ENCODE results near the gene MYBL2. TPM values are rescaled to one million over a fixed set of nuclear protein-coding genes. Genes with fewer than 3 reads are reported as not detected.

The MYBL2 gene
- total RNA-seq: 100 to 1,000 TPM; 139 to 182 TPM
- 93.4 TPM for polyA plus RNA-seq (2013, experiment 1 of 2)
- polyA plus RNA-seq (2013, experiment 2 of 2): 93.2 TPM
- long read RNA-seq, experiment 1, transcript MYBL2-201 (14 exons, 2,639 nt): major isoform, 39 of 99 reads
- long read RNA-seq, experiment 1, partial matches to known transcripts: 46 of 99 reads
- long read RNA-seq, experiment 1, other reads (novel, unspliced or antisense): 12 of 99 reads
- long read RNA-seq, experiment 2, transcript MYBL2-201 (14 exons, 2,639 nt): major isoform, 431 of 521 reads
- long read RNA-seq, experiment 2, transcript MYBL2-202 (13 exons, 2,704 nt): minor isoform, 5 of 521 reads
- long read RNA-seq, experiment 2, partial matches to known transcripts: 40 of 521 reads
- long read RNA-seq, experiment 2, other reads (novel, unspliced or antisense): 45 of 521 reads
- long read RNA-seq, experiment 3, transcript MYBL2-201 (14 exons, 2,639 nt): major isoform, 7 of 42 reads
- long read RNA-seq, experiment 3, partial matches to known transcripts: 30 of 42 reads
- long read RNA-seq, experiment 3, other reads (novel, unspliced or antisense): 5 of 42 reads
- long read RNA-seq, experiment 4, partial matches to known transcripts: 3 of 3 reads
- long read RNA-seq, experiment 4, other reads (novel, unspliced or antisense): 0 of 3 reads

GRCh38 chr20:43666376-43667328 lies at the start of gene MYBL2:
TSS of gene MYBL2 (plus strand) at chr20:43667114. CDS start at chr20:43667284, 170 bp downstream.
- Histone ChIP-seq H3K36me3 (ENCODE audit: control insufficient read depth, insufficient read depth, low read length) (peaks cover 12% of the 10 kb centered on the region), H3K27me3 (ENCODE audit: control insufficient read depth, insufficient read depth, low read length, poor library complexity, severe bottlenecking) (peaks cover 36% of the 10 kb centered on the region), H3K9me3 (ENCODE audit: control insufficient read depth, low read length) (no peaks in the 10 kb centered on the region), H3K4me3 (ENCODE audit: low read length) (peak within 1 kb of the TSS; percentile 91), H3K9ac (ENCODE audit: extremely low read depth, low read length, poor library complexity, severe bottlenecking) (peak within 1 kb of the TSS; percentile 82), H3K27ac (ENCODE audit: low read depth, low read length) (no peak within 1 kb of the TSS), H3K4me1 (ENCODE audit: control insufficient read depth, insufficient read depth, low read length) (no peaks in the 10 kb centered on the region)
- H3K27ac Mint-ChIP-seq: peak within 1 kb of the TSS; percentile 91
- peak; percentile 94 for DNase-seq
- 13 to 35% methylated on average over 16 to 74 of the region's 90 CpGs for WGBS, 2 experiments (ENCODE audit: insufficient coverage in 1 of 2, insufficient read length in 1 of 2)
- H3K27me3 Mint-ChIP-seq (ENCODE audit: insufficient read depth): peaks cover 45% of the 10 kb centered on the region
- TF ChIP-seq, protein P1, sequence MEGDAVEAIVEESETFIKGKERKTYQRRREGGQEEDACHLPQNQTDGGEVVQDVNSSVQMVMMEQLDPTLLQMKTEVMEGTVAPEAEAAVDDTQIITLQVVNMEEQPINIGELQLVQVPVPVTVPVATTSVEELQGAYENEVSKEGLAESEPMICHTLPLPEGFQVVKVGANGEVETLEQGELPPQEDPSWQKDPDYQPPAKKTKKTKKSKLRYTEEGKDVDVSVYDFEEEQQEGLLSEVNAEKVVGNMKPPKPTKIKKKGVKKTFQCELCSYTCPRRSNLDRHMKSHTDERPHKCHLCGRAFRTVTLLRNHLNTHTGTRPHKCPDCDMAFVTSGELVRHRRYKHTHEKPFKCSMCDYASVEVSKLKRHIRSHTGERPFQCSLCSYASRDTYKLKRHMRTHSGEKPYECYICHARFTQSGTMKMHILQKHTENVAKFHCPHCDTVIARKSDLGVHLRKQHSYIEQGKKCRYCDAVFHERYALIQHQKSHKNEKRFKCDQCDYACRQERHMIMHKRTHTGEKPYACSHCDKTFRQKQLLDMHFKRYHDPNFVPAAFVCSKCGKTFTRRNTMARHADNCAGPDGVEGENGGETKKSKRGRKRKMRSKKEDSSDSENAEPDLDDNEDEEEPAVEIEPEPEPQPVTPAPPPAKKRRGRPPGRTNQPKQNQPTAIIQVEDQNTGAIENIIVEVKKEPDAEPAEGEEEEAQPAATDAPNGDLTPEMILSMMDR (conservative IDR thresholded peaks at IDR 0.05): no peak
- H3K4me1 Mint-ChIP-seq: peaks cover 6% of the 10 kb centered on the region
- H3K9me3 Mint-ChIP-seq: no peaks in the 10 kb centered on the region
- peak within 1 kb of the TSS; percentile 77 for H3K4me3 Mint-ChIP-seq
- peaks cover 7% of the 10 kb centered on the region for H3K36me3 Mint-ChIP-seq (ENCODE audit: low read depth)

DNA sequence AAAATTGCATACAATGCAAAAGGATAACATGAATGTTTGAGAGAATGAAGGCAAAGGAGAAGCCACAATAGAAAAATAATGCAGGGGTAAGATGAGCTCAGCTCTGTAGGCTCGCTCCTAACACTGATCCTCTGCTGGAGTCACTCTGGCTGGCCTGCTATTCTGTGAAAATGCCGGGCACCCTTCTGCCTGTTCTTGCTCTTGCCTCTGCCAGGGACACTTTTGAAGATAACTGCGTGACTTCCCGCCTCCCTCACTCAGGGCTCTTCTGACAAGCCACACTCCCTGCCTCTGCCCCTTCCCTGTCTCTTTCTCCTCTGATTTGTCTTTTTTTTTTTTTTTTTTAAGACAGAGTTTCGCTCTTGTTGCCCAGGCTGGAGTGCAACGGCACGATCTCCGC lies 35.3 kb upstream of the MYBL2 start:
- Histone ChIP-seq H3K27me3 (ENCODE audit: control insufficient read depth, insufficient read depth, low read length, poor library complexity, severe bottlenecking) (no peaks in the 10 kb centered on the region), H3K9ac (ENCODE audit: extremely low read depth, low read length, poor library complexity, severe bottlenecking) (no peak overlapping the region), H3K36me3 (ENCODE audit: control insufficient read depth, insufficient read depth, low read length) (peaks cover 42% of the 10 kb centered on the region), H3K4me1 (ENCODE audit: control insufficient read depth, insufficient read depth, low read length) (no peaks in the 10 kb centered on the region), H3K4me3 (ENCODE audit: low read length) (no peak overlapping the region), H3K27ac (ENCODE audit: low read depth, low read length) (no peak overlapping the region), H3K9me3 (ENCODE audit: control insufficient read depth, low read length) (no peaks in the 10 kb centered on the region)
- Mint-ChIP-seq H3K4me1 (no peaks in the 10 kb centered on the region), H3K36me3 (ENCODE audit: low read depth) (peaks cover 60% of the 10 kb centered on the region), H3K4me3 (no peak overlapping the region), H3K9me3 (no peaks in the 10 kb centered on the region), H3K27ac (no peak overlapping the region), H3K27me3 (ENCODE audit: insufficient read depth) (no peaks in the 10 kb centered on the region)
- TF ChIP-seq, protein P1 (conservative IDR thresholded peaks at IDR 0.05): no peak
- 90 to 97% methylated on average over 4 to 8 of the region's 8 CpGs for WGBS, 2 experiments (ENCODE audit: insufficient coverage in 1 of 2, insufficient read length in 1 of 2)
- no peak for DNase-seq

DNA sequence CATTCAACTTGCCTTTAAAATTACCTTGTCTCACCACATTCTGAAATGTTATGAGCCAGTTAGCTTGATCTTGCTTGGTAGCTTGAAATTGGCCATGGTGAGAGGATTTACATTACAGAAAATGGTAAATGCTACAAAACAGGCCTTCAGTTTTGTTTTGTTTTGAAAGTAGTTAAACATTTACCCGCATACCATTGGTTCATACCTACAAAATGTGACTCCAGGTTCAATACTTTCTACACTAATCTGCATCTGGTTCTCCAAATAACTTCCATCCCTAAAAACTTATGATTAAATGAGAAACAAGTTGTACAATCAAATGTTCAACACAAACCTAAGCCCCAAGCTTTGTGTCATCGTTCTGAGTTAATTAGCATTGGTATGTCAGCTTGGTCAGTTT lies 30.5 kb upstream of the MYBL2 start:
- H3K27me3 ChIP-seq (ENCODE audit: control insufficient read depth, insufficient read depth, low read length, poor library complexity, severe bottlenecking): no peaks in the 10 kb centered on the region
- H3K27ac ChIP-seq (ENCODE audit: low read depth, low read length): no peak overlapping the region
- no peaks in the 10 kb centered on the region for H3K9me3 ChIP-seq (ENCODE audit: control insufficient read depth, low read length)
- Mint-ChIP-seq H3K4me1 (no peaks in the 10 kb centered on the region), H3K4me3 (no peak overlapping the region), H3K27ac (no peak overlapping the region), H3K36me3 (ENCODE audit: low read depth) (peaks cover 65% of the 10 kb centered on the region), H3K9me3 (no peaks in the 10 kb centered on the region), H3K27me3 (ENCODE audit: insufficient read depth) (no peaks in the 10 kb centered on the region)
- no peaks in the 10 kb centered on the region for H3K4me1 ChIP-seq (ENCODE audit: control insufficient read depth, insufficient read depth, low read length)
- TF ChIP-seq, protein P1 (conservative IDR thresholded peaks at IDR 0.05): no peak
- no peak overlapping the region for H3K4me3 ChIP-seq (ENCODE audit: low read length)
- H3K36me3 ChIP-seq (ENCODE audit: control insufficient read depth, insufficient read depth, low read length): peaks cover 55% of the 10 kb centered on the region
- no peak for DNase-seq
- no peak overlapping the region for H3K9ac ChIP-seq (ENCODE audit: extremely low read depth, low read length, poor library complexity, severe bottlenecking)
- 80 to 93% methylated on average over 2 of the region's 2 CpGs for WGBS, 2 experiments (ENCODE audit: insufficient coverage in 1 of 2, insufficient read length in 1 of 2)

Measured in endodermal cell (in vitro differentiated cells).